Inflammatory macrophage (primary cell): ENCODE data around the gene G0S2.

Source experiments
- DNase-seq, 2 donors: peaks; one replicate each; pipeline ENCODE4 v3.0.0-alpha.2; 2020 to 2022

G0S2 gene

DNA sequence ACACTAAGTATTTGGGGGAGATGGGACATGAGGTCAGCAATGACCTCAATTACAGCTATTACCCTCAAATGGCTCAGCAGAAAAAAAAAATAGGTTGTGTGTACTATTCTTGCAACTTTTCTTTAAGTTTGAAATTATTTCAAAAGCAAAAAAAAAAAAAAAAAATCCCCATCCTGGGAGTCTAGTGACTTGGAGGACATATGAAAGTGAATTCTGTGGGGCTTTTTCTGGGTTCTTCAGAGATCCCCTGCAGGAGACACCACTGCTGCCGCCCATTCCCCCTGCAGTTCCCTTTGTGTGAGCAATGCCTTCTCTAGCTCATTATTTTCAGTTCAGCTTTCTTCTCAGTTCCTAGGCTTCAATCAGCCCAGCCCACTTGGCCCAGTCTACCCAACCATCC, 46.1 kb downstream of the G0S2 start:
- no peak for DNase-seq

DNA sequence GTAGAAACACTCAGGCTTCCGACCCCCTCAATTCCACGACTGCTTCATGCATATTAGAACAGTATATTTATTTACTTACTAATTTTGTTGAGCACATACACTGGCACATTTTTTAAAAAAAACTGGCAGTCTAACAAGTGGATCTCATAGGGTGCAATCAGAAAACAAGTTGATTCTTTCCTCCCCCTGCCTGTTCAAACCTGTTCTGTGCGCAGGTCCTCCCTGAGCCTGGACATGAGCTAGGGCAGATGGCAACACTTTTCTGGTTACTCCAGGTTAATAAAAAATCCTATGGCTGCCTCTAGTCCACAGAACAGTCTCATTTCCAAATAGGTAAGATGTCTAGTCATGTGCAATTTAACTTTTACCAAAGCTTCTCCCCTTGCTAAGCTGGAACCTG, 48.1 kb downstream of the G0S2 start:
- no peak for DNase-seq

DNA sequence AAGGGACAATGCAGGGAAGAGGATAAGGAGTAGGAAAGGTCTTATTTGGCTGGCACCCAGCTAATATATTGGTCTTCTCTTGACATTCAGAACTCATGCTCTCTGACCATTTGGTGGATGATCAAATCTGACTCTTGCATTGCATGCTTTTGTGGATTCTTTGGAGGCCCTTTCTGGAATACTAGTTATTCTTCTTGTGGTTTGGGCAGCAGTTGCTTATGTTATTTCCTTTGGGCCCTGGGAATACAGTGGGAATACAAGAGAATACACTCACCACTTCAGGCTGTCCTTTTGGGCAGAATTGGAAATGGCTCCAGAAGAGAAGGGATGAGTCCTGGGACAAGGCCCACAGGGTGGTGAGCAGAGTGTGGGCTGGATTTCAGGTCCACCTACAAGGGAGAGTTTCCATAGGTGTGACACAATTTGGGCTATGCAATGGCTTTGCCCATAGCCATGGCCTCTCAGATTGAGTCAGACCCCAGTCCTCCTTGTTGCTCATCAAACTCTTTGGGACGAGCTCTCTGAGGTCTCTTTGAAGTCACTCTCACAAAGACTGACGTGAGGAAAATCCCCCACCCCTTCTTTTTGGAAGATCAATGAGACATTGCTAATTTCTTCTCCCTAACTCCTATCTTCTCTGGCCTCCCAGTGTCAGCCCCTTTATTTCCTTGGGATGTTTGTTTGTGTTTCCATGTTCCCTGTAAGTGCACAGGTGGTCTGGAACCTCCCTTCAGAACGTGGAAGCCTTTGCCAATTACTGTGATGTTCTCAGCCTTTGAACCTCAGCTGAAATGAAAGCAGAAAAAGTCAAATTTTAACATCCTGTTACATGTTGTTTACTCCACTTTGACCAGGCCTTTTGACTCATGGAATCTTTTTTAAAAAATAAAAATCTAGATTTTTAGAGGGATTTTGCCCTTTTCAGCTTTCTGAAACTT, 48.8 kb downstream of the G0S2 start:
- DNase-seq = no peak
